BE2C (cell line): ENCODE measurements around the gene UTY.

Experiments used
- DNase-seq: peaks from one replicate; pipeline ENCODE4 v3.0.0-alpha.2; 2020
- H3K27me3 ChIP-seq: fragments of 250-450 bp; sonication (Bioruptor Pico); 2 replicates; pipeline ENCODE4 v1.5.1; 2020; ENCODE audit warnings: mild to moderate bottlenecking
- H3K36me3 ChIP-seq: fragments of 250-450 bp; sonication (Bioruptor Pico); 2 replicates; pipeline ENCODE4 v1.5.1; 2020; ENCODE audit warnings: mild to moderate bottlenecking
- H3K4me1 ChIP-seq: fragments of 250-450 bp; sonication (Bioruptor Pico); 2 replicates; pipeline ENCODE4 v1.5.1; 2020
- H3K4me3 ChIP-seq: 2 replicates; pipeline ENCODE4 v1.5.1; 2011; ENCODE audit warnings: low read depth, low read length
- H3K9me3 ChIP-seq: fragments of 250-450 bp; sonication (Bioruptor Pico); 2 replicates; pipeline ENCODE4 v1.5.1; 2020
- TF ChIP-seq, protein P1 (sequence below): IDR thresholded peaks from 2 replicates; pipeline ENCODE4 v1.5.1; 2012; ENCODE audit warnings: mild to moderate bottlenecking, low read depth, low read length

UTY gene

DNA sequence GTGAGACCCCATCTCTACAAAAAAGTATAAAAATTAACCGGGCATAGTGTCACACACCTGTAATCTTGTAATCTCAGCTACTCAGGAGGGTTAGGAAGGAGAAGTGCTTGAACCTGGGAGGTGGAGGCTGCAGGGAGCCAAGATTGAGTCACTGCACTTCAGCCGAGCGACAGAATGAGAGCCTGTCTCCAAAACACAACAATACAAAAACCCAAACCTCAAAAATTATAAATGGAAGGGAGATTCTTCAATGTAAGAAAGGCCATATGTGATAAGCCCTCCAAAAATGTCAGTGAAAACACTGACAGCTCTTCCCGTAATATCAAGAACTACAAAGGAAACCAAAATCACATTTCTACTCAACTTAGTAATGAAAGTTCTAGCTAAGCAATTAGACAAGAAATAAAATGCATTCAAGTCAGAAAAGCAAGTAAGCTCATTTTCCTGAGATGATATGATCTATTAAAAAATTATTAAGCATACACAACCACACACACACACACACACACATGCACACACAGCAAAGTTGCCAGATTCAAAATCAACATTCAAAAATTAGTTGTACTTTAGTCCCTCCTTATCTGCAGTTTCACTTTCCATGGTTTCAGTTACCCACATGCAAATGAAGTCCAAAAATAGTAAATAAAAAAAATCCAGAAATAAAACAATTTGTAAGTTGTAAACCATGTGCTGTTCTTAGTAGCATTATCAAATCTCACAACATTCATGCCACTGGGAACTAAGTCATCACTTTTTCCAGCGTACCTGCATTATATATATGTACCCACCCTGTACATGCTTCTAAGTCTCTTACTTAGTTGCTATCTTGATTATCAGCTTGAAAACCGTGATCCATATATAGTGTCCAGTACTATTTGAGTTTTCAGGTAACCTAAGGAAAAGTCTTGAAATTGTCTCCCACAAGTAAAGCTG lies 108.7 kb downstream of the UTY start:
- TF ChIP-seq, protein P1, sequence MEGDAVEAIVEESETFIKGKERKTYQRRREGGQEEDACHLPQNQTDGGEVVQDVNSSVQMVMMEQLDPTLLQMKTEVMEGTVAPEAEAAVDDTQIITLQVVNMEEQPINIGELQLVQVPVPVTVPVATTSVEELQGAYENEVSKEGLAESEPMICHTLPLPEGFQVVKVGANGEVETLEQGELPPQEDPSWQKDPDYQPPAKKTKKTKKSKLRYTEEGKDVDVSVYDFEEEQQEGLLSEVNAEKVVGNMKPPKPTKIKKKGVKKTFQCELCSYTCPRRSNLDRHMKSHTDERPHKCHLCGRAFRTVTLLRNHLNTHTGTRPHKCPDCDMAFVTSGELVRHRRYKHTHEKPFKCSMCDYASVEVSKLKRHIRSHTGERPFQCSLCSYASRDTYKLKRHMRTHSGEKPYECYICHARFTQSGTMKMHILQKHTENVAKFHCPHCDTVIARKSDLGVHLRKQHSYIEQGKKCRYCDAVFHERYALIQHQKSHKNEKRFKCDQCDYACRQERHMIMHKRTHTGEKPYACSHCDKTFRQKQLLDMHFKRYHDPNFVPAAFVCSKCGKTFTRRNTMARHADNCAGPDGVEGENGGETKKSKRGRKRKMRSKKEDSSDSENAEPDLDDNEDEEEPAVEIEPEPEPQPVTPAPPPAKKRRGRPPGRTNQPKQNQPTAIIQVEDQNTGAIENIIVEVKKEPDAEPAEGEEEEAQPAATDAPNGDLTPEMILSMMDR: no peak
- H3K9me3 ChIP-seq: no peaks in the 10 kb centered on the region
- H3K4me1 ChIP-seq: no peaks in the 10 kb centered on the region

DNA sequence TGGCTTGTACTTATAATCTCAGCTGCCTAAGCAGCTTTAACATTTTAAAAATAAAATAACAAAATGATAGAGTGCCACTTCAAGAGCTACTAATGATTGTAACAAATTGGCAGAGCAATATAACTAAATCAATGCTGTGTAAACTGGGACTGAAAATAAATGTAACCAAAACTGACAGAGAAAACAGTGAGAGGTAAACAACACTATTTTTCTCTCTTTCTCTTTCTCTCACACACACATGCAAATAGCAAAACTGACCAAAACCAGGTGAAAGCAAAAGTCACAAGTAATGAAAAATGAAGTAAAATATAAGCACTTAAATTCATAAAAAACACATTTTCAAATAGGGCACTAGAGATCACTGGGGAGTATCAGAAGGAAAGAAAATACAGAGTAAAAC lies 109.6 kb downstream of the UTY start:
- H3K4me1 ChIP-seq: no peaks in the 10 kb centered on the region
- no peak for DNase-seq
- H3K9me3 ChIP-seq: no peaks in the 10 kb centered on the region
- no peaks in the 10 kb centered on the region for H3K27me3 ChIP-seq
- TF ChIP-seq, protein P1: no peak
- no peaks in the 10 kb centered on the region for H3K36me3 ChIP-seq
- no peak overlapping the region for H3K4me3 ChIP-seq

More for the DNA sequence above, 108.7 kb downstream of the UTY start:
- Histone ChIP-seq H3K27me3 (no peaks in the 10 kb centered on the region), H3K4me3 (no peak overlapping the region), H3K36me3 (no peaks in the 10 kb centered on the region)
- no peak for DNase-seq

DNA sequence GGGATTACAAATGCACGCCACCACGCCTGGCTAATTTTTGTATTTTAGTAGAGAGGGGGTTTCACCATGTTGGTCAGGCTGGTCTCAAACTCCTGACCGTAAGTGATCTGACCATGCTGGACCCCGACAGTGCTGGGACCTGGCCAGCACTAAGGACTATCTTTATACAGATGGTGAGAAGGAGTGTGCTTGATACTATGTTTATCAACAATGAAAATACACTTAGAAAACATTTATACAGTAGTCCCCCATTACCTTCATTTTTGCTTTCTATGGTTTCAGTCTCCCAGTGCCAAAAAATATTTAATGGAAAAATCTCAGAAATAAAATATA lies 111.4 kb downstream of the UTY start:
- TF ChIP-seq, protein P1: no peak
- Histone ChIP-seq H3K4me1 (no peaks in the 10 kb centered on the region), H3K4me3 (no peak overlapping the region), H3K27me3 (no peaks in the 10 kb centered on the region), H3K9me3 (no peaks in the 10 kb centered on the region), H3K36me3 (no peaks in the 10 kb centered on the region)
- DNase-seq: no peak

DNA sequence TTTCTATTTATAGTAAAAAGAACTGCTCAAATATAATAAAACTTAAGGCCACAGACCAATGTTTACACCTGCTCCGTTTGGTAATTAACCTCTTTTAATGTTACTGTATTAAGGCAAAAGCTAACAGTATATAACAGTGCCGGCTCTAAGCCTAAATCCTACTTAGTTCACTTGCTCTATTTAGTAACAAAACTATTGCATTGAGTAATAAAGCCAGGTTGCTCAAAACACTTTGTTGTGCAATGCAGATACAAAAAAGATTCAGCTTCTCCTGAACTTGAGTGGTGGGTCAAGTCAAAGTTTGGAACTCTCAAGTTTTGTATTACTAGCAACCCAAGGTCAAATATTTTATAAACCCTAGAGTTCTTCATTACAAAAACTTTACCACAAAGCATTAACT lies 116.2 kb downstream of the UTY start:
- H3K4me3 ChIP-seq: no peak overlapping the region
- no peaks in the 10 kb centered on the region for H3K36me3 ChIP-seq
- H3K27me3 ChIP-seq: no peaks in the 10 kb centered on the region
- no peaks in the 10 kb centered on the region for H3K4me1 ChIP-seq
- H3K9me3 ChIP-seq: no peaks in the 10 kb centered on the region
- no peak for DNase-seq
- TF ChIP-seq, protein P1: no peak

DNA sequence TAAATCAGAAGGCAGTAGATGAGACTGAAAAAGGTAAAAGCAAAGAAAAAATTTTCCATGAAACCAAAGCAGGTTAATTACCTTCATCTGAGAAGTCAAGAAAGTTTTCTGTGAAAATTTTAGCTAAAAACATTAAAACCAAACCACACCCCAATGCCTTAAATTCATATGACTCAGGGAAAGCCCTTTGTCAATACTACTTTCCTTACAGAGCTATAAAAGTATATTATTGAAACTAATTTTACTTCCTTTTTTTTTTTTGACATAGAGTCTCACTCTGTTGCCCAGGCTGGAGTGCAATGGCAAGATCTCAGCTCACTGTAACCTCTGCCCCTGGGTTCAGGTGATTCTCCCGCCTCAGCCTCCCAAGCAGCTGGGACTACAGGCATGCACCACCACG lies 117.2 kb downstream of the UTY start:
- Histone ChIP-seq H3K27me3 (no peaks in the 10 kb centered on the region), H3K4me1 (no peaks in the 10 kb centered on the region), H3K9me3 (no peaks in the 10 kb centered on the region), H3K36me3 (no peaks in the 10 kb centered on the region), H3K4me3 (no peak overlapping the region)
- DNase-seq: no peak
- TF ChIP-seq, protein P1: no peak

DNA sequence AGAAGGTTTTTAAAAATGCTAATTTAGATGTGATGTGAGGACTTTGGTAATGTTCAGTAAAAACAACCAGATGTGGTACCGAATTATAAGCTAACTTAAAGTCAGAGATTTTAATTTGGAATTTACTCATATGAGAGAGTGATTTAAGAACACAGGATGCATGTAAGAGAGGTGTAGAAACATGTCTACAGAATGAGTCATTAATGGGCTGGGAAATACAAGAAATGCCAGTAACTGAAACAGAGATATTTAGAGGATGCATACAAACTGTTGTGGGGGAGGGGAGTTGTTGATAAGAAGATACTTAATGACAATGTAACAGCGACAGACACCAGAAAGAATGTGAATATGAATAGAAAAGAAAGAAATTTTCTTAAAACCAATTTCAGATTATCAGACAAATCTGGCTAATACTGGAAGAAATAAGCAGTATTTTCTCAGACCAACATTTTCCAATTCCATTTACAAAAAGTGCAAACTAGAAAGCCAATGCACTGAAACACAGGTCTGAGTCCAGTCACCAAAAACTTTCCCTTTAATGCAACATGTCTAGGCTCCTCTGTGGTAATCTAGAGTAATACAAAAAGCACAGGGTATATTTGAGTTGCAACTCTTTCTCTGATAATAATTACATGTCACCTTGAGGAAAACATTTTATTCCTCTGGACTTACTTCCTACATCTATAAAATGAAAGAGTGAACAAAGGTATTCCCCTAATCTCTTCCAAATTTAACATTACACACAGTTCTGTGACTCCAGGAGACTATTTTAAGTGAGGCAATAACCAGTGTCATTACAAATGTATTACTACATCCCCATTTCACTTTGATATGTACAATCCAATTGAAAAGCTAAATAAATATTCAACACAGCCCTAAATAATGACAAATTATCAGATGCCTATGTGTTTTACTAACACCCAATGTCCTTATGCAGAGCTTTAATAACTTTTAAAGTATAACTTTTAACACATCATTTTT lies 117.9 kb downstream of the UTY start:
- no peak for DNase-seq
- H3K4me1 ChIP-seq: no peaks in the 10 kb centered on the region
- no peaks in the 10 kb centered on the region for H3K36me3 ChIP-seq
- no peaks in the 10 kb centered on the region for H3K27me3 ChIP-seq
- no peaks in the 10 kb centered on the region for H3K9me3 ChIP-seq
- H3K4me3 ChIP-seq: no peak overlapping the region
- TF ChIP-seq, protein P1: no peak
